Panc1 (cell line): ENCODE results near the gene PDCD4. TPM values are rescaled to one million over a fixed set of nuclear protein-coding genes. Genes with fewer than 3 reads are reported as not detected.

Experiments
- ATAC-seq: fragments of 200-7000 bp; cut with Tn5 transposase; 2 replicates; pipeline ENCODE4 v1.9.1; 2020; ENCODE audit warnings: mild to moderate bottlenecking, moderate library complexity
- BruUV-seq: library from RNA; stranded (reverse); fragments of 400-500 nt; replicated peaks from 2 replicates; lab custom pipeline; 2021; lab: Mats Ljungman, UMichigan
- CTCF ChIA-PET: fragments of 300-600 bp; sonication (Branson Sonifier 250); formaldehyde crosslinking; loops from one replicate; lab custom pipeline; 2022; ENCODE audit warnings: antibody characterized with exemption; lab: Charles Lee
- POLR2A ChIA-PET: fragments of 300-600 bp; sonication (Branson Sonifier 250); formaldehyde crosslinking; loops from one replicate; lab custom pipeline; 2022; ENCODE audit warnings: antibody characterized with exemption; lab: Charles Lee
- DNase-seq: peaks from one replicate; pipeline ENCODE4 v3.0.0-alpha.2; 2010; ENCODE audit warnings: low read depth, low spot score
- H3K27ac ChIP-seq: 2 replicates; pipeline ENCODE4 v1.5.1; 2011; ENCODE audit warnings: mild to moderate bottlenecking, low read length, inconsistent platforms
- H3K27me3 ChIP-seq: fragments of 200-500 bp; sonication (Bioruptor generic); 2 replicates; pipeline ENCODE4 v1.6.0; 2014; ENCODE audit warnings: low read length, inconsistent platforms; ENCODE audit not compliant: control insufficient read depth, insufficient read depth
- H3K36me3 ChIP-seq: fragments of 200-500 bp; sonication (Bioruptor generic); 2 replicates; pipeline ENCODE4 v1.5.1; 2014; ENCODE audit warnings: inconsistent platforms, mild to moderate bottlenecking, low read length, moderate library complexity; ENCODE audit not compliant: control insufficient read depth, insufficient read depth
- H3K4me1 ChIP-seq: 2 replicates; pipeline ENCODE4 v1.5.1; 2011; ENCODE audit warnings: inconsistent platforms, mild to moderate bottlenecking, low read length, moderate library complexity; ENCODE audit not compliant: control insufficient read depth, insufficient read depth
- H3K4me3 ChIP-seq, 2 experiments: 2 replicates each; pipeline ENCODE4 v1.5.1; 2011 to 2012; ENCODE audit warnings: low read depth in 2 of 2, low read length in 2 of 2, mild to moderate bottlenecking in 2 of 2, inconsistent platforms in 1 of 2, moderate library complexity in 1 of 2
- H3K9me3 ChIP-seq: fragments of 200-500 bp; sonication (Bioruptor generic); 2 replicates; pipeline ENCODE4 v1.5.1; 2014; ENCODE audit warnings: low read depth, mild to moderate bottlenecking, inconsistent platforms, low read length, moderate library complexity; ENCODE audit not compliant: control insufficient read depth, insufficient read depth
- CTCF ChIP-seq: fragments of 450-650 bp; IDR thresholded peaks from 2 replicates; pipeline ENCODE4 v1.5.1; 2017; ENCODE audit warnings: mild to moderate bottlenecking
- POLR2AphosphoS5 ChIP-seq: IDR thresholded peaks from 2 replicates; pipeline ENCODE4 v1.6.1; 2012; ENCODE audit warnings: mild to moderate bottlenecking, low read depth, low read length, moderate library complexity
- SIN3A ChIP-seq: IDR thresholded peaks from 2 replicates; pipeline ENCODE4 v1.6.1; 2012; ENCODE audit warnings: low read depth, mild to moderate bottlenecking, low read length, moderate library complexity, borderline replicate concordance; ENCODE audit not compliant: insufficient read depth
- TCF7L2 ChIP-seq: IDR thresholded peaks from 2 replicates; pipeline ENCODE4 v1.6.1; 2011; ENCODE audit warnings: mild to moderate bottlenecking, low read depth, low read length, inconsistent platforms
- in situ Hi-C: cut with HindIII; loops from 2 replicates; pipeline ENCODE4 v1.10.0; 2016; ENCODE audit warnings: low sequenced_read_pairs, low pct_unique_long_range_greater_than_20kb
- intact Hi-C: fragments of 100-400 bp; cut with micrococcal nuclease; formaldehyde crosslinking; loops from one replicate; pipeline ENCODE4 v1.10.0; 2022; ENCODE audit not compliant: unreplicated experiment
- total RNA-seq: library from RNA; stranded (reverse); gene quantifications from one replicate; pipeline ENCODE4 v1.2.1, GENCODE V29; 2021; ENCODE audit not compliant: unreplicated experiment
- TF ChIP-seq, protein P1 (sequence below), 2 experiments: IDR thresholded peaks; 2 replicates each; pipeline ENCODE4 v1.6.1; 2011 to 2012; ENCODE audit warnings: low read depth in 2 of 2, control low read depth in 1 of 2, low read length in 1 of 2, mild to moderate bottlenecking in 1 of 2, moderate library complexity in 1 of 2; ENCODE audit not compliant: insufficient read depth in 1 of 2

Gene PDCD4
- total RNA-seq, 1 experiment from 2014 or later = 33.6 TPM

DNA sequence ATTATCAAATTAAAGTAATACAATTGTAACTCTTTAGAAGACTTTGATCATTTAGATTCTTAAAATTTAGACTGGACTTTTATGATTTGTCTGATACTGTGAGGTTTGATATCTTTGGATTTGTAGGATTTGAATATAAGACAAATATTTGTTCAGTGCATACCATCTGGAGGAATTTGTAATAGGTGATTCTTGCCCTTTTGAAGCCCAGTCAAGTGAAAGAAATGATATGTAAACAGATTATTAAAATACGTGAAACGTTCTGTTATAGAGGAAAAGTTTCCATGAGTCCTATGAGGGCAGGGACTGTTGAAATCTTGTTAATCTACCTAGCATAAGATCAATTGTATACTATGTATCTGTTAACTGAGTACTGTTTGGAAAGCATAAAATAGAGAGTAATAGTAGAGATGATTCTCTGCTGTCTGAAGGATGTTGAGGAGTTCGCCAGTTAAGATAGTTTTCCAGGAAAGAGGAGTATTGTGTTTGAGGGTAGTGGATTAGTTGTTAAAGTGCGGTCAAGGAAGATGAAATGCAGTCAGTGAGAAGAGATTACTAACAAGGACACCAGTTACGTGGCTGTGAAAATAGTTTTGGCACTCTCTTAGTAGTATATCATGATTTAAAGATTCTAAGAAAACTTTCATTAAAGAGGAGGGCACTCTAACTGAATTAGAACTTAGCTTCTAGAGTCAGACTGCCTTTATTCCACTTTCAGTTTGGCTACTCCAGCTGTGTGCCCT is 14.4 kb downstream of the PDCD4 start:
- CTCF ChIA-PET = interaction anchor here (1.0 kb wide), 1 partner anchor 15 kb away, joined by 4 read pairs; the partner anchor contains the start of gene PDCD4
- no peaks in the 10 kb centered on the region for H3K27me3 ChIP-seq
- ATAC-seq = peak; percentile 32; the same call in 1 of the 2 replicates
- intact Hi-C loops (no loop called here), in situ Hi-C loops (no loop called here)
- BruUV-seq = no TSS peak
- no peak for DNase-seq
- POLR2A ChIA-PET = no interaction called here
- peaks cover 11% of the 10 kb centered on the region; the same call in 1 of the 2 replicates for H3K4me1 ChIP-seq
- H3K9me3 ChIP-seq = no peaks in the 10 kb centered on the region
- TF ChIP-seq POLR2AphosphoS5 (no peak), CTCF (no peak), SIN3A (no peak), TCF7L2 (no peak)
- TF ChIP-seq, protein P1, sequence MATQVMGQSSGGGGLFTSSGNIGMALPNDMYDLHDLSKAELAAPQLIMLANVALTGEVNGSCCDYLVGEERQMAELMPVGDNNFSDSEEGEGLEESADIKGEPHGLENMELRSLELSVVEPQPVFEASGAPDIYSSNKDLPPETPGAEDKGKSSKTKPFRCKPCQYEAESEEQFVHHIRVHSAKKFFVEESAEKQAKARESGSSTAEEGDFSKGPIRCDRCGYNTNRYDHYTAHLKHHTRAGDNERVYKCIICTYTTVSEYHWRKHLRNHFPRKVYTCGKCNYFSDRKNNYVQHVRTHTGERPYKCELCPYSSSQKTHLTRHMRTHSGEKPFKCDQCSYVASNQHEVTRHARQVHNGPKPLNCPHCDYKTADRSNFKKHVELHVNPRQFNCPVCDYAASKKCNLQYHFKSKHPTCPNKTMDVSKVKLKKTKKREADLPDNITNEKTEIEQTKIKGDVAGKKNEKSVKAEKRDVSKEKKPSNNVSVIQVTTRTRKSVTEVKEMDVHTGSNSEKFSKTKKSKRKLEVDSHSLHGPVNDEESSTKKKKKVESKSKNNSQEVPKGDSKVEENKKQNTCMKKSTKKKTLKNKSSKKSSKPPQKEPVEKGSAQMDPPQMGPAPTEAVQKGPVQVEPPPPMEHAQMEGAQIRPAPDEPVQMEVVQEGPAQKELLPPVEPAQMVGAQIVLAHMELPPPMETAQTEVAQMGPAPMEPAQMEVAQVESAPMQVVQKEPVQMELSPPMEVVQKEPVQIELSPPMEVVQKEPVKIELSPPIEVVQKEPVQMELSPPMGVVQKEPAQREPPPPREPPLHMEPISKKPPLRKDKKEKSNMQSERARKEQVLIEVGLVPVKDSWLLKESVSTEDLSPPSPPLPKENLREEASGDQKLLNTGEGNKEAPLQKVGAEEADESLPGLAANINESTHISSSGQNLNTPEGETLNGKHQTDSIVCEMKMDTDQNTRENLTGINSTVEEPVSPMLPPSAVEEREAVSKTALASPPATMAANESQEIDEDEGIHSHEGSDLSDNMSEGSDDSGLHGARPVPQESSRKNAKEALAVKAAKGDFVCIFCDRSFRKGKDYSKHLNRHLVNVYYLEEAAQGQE (IDR thresholded peaks at IDR 0.05; ENCODE audit: insufficient read depth in 1 of 2, low read depth in 2 of 2, low read length in 1 of 2) = no peak
- H3K27ac ChIP-seq = peak overlapping the region; percentile 37
- H3K4me3 ChIP-seq = no peak overlapping the region
- no peaks in the 10 kb centered on the region for H3K36me3 ChIP-seq

GRCh38 chr10:110887560-110887959 is 15.8 kb downstream of the PDCD4 start:
- Histone ChIP-seq H3K36me3 (no peaks in the 10 kb centered on the region), H3K27me3 (no peaks in the 10 kb centered on the region), H3K4me3 (no peak overlapping the region), H3K9me3 (no peaks in the 10 kb centered on the region), H3K4me1 (peaks cover 11% of the 10 kb centered on the region; the same call in 1 of the 2 replicates), H3K27ac (no peak overlapping the region)
- no TSS peak for BruUV-seq
- DNase-seq (no peak), ATAC-seq (no peak)
- intact Hi-C loops = no loop called here
- ChIA-PET CTCF (no interaction called here), POLR2A (no interaction called here)
- in situ Hi-C loops = no loop called here
- TF ChIP-seq SIN3A (no peak), TCF7L2 (no peak)
